ENCODE measurements around the gene RAB11B.
"Not testable (repeated sequence)": the region's sequence is repeated elsewhere in the genome, so short reads cannot be mapped to it uniquely, and the experiment has no call there.

The RAB11B gene

DNA sequence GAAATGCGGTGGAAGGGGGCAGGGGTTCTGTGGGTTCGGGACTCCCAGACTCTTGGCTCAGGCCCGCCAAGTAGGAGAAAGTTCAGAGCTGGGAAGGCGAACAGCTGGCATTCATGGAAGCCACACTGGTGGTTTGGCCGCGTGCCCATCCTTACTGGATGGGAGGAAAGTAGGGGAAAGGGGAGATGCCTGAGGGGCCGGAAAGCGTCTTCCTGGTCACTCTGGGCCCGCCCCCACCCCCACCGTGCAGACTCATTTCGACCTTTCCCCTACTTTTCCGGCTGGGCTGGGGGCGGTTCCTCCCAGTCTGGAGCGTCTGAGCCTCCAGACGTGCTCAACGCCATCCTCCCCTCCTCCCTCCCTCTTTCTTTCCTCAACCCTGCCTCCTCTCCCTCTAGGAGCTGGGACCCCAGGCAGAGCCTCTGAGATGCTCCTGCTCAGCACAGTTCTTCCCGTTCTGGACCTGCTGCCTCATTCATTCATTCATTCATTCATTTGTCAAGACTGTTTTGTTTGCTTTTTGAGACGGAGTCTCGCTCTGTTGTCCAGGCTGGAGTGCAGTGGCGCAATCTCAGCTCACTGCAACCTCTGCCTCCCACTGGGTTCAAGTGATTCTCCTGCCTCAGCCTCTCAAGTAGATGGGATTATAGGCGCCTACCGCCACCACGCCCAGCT is 22.7 kb upstream of the RAB11B start:
- DNase-seq = peak; percentile 62 to 94 (median 74)
- intact Hi-C loops (cut with DNase I) = no loop called here

DNA sequence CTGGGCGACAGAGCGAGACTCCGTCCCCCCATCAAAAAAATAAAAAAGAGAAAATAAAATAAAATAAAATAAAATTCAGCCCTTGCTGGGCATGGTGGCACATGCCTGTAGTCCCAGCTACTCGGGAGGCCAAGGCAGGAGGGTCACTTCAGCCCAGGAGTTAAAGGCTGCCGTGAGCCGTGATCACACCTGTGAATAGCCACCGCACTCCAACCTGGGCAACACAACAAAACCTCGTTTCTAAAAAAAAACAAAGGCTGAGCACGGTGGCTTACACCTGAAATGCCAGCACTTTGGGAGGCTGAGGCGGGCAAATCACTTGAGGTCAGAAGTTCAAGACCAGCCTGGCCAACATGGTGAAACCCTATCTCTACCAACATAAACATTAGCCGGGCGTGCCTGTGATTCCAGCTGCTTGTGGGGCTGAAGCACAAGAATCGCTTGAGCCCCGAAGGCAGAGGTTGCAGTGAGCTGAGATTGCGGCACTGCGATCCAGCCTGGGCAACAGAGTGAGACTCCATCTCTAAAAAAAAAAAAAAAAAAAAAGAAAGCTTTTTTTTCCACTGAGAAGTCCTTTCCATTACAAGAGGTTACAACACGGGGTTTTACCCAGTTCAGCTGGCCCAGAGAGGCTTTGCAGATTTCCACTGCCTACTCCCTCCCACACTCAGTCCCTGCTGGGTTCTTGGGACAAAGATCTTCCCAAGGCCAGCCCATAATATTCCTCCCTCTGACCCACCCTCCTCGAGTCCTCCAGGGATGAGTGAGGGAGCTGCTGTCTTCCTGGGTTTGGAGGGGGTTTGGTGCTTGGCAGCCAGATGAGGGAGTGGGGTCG is 19.8 kb upstream of the RAB11B start:
- intact Hi-C loops (cut with DNase I) = no loop called here
- DNase-seq = peak in 2 of 10 donors; percentile 52 to 67

DNA sequence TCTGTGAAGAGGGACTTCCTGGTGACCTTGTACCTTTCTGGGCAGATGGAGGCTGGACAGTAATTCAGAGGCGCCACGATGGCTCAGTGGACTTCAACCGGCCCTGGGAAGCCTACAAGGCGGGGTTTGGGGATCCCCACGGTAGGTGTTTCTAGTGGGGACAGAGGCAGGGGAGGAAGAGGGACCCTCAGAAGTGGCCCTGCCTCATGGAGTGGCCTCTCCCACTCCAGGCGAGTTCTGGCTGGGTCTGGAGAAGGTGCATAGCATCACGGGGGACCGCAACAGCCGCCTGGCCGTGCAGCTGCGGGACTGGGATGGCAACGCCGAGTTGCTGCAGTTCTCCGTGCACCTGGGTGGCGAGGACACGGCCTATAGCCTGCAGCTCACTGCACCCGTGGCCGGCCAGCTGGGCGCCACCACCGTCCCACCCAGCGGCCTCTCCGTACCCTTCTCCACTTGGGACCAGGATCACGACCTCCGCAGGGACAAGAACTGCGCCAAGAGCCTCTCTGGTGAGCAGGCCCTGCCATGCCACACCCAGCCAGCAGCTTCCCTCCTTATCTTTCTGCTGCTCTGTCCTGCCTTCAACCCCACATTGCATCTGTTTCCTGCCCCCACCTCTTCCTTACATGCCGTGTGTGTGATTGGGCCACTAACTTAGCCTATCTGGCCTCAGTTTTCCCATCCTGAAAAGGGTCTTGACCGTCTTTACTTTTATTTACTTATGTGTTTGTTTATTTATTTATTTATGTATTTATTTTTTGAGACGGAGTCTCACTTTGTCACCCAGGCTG is 19.0 kb upstream of the RAB11B start:
- intact Hi-C loops (cut with DNase I) = no loop called here
- peak in 2 of 10 donors; percentile 68 to 81 for DNase-seq

DNA sequence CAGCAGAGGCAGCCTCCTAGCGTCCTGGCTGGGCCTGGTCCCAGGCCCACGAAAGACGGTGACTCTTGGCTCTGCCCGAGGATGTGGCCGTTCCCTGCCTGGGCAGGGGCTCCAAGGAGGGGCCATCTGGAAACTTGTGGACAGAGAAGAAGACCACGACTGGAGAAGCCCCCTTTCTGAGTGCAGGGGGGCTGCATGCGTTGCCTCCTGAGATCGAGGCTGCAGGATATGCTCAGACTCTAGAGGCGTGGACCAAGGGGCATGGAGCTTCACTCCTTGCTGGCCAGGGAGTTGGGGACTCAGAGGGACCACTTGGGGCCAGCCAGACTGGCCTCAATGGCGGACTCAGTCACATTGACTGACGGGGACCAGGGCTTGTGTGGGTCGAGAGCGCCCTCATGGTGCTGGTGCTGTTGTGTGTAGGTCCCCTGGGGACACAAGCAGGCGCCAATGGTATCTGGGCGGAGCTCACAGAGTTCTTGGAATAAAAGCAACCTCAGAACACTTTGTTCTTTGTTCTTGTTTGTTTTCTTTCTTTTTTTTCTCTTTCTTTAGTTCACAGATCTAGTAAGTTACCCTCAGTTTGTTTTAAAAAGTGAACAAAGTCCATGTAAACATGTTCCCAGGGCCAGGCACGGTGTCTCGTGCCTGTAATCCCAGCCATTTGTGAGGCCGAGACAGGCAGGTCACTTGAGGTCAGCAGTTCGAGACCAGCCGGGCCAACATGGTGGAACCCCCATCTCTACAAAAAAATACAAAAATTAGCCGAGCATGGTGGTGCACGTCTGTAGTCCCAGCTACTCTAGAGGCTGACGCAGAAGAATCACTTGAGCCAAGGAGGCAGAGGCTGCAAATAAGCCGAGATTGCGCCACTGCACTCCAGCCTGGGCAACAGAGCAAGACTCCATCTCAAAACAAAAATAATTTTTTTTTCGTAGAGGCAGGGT is 16.0 kb upstream of the RAB11B start:
- DNase-seq = peak in 2 of 10 donors; percentile 67 to 82

GRCh38 chr19:8375766-8376165 is 14.4 kb upstream of the RAB11B start:
- DNase-seq = peak in 2 of 10 donors; percentile 55 to 83
- intact Hi-C loops (cut with DNase I) = not testable (repeated sequence)

More for the DNA sequence above, 16.0 kb upstream of the RAB11B start:
- intact Hi-C loops (cut with DNase I) = no loop called here

DNA sequence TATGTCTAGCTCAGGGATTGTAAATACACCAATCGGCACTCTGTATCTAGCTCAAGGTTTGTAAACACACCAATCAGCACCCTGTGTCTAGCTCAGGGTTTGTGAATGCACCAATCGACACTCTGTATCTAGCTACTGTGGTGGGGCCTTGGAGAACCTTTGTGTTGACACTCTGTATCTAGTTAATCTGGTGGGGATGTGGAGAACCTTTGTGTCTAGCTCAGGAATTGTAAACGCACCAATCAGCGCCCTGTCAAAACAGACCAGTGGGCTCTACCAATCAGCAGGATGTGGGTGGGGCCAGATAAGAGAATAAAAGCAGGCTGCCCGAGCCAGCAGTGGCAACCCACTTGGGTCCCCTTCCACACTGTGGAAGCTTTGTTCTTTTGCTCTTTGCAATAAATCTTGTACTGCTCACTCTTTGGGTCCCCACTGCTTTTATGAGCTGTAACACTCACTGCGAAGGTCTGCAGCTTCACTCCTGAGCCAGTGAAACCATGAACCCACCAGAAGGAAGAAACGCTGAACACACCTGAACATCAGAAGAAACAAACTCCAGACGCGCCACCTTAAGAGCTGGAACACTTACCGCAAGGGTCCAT is 13.7 kb upstream of the RAB11B start:
- intact Hi-C loops (cut with DNase I) = not testable (repeated sequence)
- DNase-seq = peak in 2 of 10 donors; percentile 6 to 42

DNA sequence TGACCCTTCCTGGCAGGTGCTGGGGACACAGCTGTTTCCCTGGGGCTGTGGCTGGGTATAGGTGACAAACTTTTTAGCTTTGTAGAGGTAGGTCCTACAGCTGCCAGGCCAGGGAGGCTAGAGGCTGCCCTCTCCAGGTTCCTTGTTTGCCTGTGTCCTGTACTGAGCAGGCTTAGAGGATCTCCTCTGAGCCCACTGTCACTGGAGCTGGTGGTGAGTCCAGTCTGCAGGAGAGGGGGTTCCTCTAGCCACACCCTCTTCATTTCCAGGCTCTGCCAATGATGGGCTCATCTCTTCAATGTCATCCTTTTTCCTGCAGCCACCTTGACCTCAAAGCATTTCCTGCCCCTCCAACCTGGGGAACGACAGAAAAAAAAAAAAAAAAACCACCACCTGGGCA is 12.6 kb upstream of the RAB11B start:
- intact Hi-C loops (cut with DNase I) = no loop called here
- DNase-seq = peak in 1 of 10 donors; percentile 31

GRCh38 chr19:8379156-8379891 is 10.8 kb upstream of the RAB11B start:
- intact Hi-C loops (cut with DNase I) = not testable (repeated sequence)

GRCh38 chr19:8384569-8384968 is 5.6 kb upstream of the RAB11B start:
- intact Hi-C loops (cut with DNase I); DNase-seq: not testable (repeated sequence)

More at GRCh38 chr19:8379156-8379891, 10.8 kb upstream of the RAB11B start:
- DNase-seq = peak in 2 of 10 donors; percentile 3 to 20

DNA sequence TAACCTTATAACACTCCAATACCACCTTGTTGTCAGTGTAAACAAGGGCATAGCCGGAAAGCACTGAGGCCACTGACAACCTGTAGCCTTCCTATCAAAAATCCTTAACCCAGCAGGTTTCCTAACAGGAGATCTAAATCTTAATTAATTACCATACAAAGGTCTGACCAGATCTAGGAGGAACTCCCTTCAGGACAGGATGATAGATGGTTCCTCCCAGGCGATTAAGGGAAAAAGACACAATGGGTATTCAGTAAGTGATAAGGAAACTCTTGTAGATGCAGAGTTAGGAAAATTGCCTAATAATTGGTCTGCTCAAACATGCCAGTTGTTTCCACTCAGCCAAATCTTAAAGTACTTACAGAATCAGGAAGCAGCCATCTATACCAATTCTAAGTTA is 5.1 kb upstream of the RAB11B start:
- peak in 1 of 10 donors; percentile 9 for DNase-seq
- intact Hi-C loops (cut with DNase I) = not testable (repeated sequence)

GRCh38 chr19:8385566-8385965 is 4.6 kb upstream of the RAB11B start:
- intact Hi-C loops (cut with DNase I); DNase-seq: not testable (repeated sequence)

- intact Hi-C loops (cut with DNase I); DNase-seq: not testable (repeated sequence)
Measured at GRCh38 chr19:8386419-8386818, 3.7 kb upstream of the RAB11B start.

DNA sequence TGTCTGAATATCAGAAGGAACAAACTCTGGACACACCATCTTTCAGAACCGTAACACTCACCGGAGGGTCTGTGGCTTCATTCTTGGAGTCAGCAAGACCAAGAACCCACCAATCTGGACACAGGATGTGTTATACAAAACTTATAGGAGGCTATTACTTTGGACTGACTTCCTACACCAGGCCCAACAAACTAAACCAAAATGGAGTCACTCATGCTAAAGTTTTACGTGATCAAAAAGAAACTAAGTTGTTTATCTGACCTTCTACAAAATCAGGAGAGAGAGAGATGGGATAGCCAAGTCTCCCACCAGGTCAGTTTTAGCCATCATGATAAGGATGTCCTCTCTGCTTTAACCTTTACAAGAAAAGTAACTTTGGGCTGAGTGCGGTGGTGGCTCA is 3.2 kb upstream of the RAB11B start:
- no peak for DNase-seq
- intact Hi-C loops (cut with DNase I) = no loop called here

DNA sequence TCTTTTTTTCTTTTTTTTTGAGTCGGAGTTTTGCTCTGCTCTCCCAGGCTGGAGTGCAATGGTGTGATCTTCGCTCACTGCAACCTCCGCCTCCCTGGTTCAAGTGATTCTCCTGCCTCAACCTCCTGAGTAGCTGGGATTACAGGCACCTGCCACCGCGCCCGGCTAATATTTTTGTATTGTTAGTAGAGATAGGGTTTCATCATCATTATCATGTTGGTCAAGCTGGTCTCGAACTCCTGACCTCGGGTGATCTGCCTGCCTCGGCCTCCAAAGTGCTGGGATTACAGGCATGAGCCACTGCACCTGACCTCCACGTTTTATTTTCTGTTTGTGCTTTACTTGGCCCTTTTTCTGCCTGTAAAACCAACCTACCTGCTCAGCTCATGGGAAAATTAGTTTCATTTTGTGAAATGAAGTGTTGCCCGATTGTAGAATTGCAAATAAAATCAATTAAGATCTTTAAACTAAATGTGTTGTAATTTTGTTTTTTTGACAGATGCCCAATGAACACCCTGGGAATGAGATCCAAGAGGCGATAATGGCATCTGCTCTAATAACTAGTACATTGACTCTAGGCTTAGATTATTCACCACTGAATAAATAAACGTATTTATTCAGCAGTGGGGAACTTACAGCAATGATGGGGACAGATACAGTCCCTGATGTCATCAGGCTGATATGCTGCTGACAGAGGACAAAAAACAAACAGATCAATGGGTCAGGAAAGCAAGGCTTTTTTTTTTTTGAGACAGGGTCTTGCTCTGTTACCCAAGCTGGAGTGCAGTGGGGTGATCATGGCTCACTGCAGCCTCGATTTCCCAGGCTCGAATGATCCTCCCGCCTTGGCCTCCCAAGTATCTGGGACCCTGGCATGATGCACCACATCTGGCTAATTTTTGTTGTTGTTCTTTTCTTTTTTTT is 2.2 kb upstream of the RAB11B start:
- intact Hi-C loops (cut with DNase I) = no loop called here
- DNase-seq = peak in 4 of 10 donors; percentile 2 to 56 (median 53)

- peak in 1 of 10 donors; percentile 5 for DNase-seq
- intact Hi-C loops (cut with DNase I) = no loop called here
Measured at GRCh38 chr19:8388612-8388958, 1.6 kb upstream of the RAB11B start.

DNA sequence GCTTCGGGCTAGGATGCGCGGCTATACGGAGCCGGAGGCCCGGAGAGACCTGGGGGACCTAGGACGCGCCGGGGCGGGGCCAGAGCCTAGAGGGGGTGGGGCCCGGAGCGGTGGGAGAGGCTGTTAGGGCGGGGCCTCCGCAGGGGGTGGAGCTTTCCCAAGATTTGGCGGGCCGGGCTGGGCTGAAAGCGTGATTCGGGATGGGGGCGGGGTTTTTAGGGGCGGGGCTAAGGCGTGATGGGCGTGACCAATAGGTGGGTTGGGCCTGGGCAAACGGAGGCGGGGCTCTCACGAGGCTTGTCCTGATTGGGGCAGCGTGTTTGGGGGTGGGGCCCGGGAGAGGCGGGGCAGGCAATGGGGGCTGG is 439 bp downstream of the RAB11B start:
- peak; percentile 84 to 99 (median 94) for DNase-seq
- intact Hi-C loops (cut with DNase I) = loop anchor here (2.0 kb wide), 1 partner anchor 54 kb away; the partner anchor contains the start of gene HNRNPM
